ENCODE measurements around the gene PRKCA. TPM values are rescaled to one million over a fixed set of nuclear protein-coding genes. Genes with fewer than 3 reads are reported as not detected.

The PRKCA gene
- total RNA-seq, 1 donor from 2014 or later, result 5.4 TPM

GRCh38 chr17:66537502-66537901 is 235.1 kb downstream of the PRKCA start:
- ATAC-seq (ENCODE audit: poor library complexity) (no peak), DNase-seq (no peak)
- intact Hi-C loops (cut with DNase I), result no loop called here

GRCh38 chr17:66538776-66539175 is 236.4 kb downstream of the PRKCA start:
- ATAC-seq (ENCODE audit: poor library complexity), result no peak
- no peak for DNase-seq
- intact Hi-C loops (cut with DNase I), result no loop called here

GRCh38 chr17:66540131-66540781 is 237.8 kb downstream of the PRKCA start:
- intact Hi-C loops (cut with DNase I), result no loop called here
- peak; percentile 58 for DNase-seq
- ATAC-seq (ENCODE audit: poor library complexity), result peak; percentile 81

GRCh38 chr17:66541461-66542128 is 239.2 kb downstream of the PRKCA start:
- no peak for DNase-seq

GRCh38 chr17:66542129-66542966 is 239.9 kb downstream of the PRKCA start:
- ATAC-seq (ENCODE audit: poor library complexity), result no peak
- DNase-seq, result no peak
- intact Hi-C loops (cut with DNase I), result no loop called here

More at GRCh38 chr17:66541461-66542128, 239.2 kb downstream of the PRKCA start:
- intact Hi-C loops (cut with DNase I), result no loop called here
- ATAC-seq (ENCODE audit: poor library complexity), result peak; percentile 47

GRCh38 chr17:66542967-66543520 is 240.6 kb downstream of the PRKCA start:
- no peak for DNase-seq
- intact Hi-C loops (cut with DNase I), result no loop called here
- ATAC-seq (ENCODE audit: poor library complexity), result no peak

GRCh38 chr17:66543526-66543925 is 241.1 kb downstream of the PRKCA start:
- intact Hi-C loops (cut with DNase I), result no loop called here
- DNase-seq, result no peak

GRCh38 chr17:66545918-66546317 is 243.5 kb downstream of the PRKCA start:
- DNase-seq (no peak), ATAC-seq (ENCODE audit: poor library complexity) (no peak)
- intact Hi-C loops (cut with DNase I), result no loop called here

More at GRCh38 chr17:66543526-66543925, 241.1 kb downstream of the PRKCA start:
- ATAC-seq (ENCODE audit: poor library complexity), result no peak

- DNase-seq, result no peak
- intact Hi-C loops (cut with DNase I), result no loop called here
These were observed 244.9 kb downstream of the PRKCA start for GRCh38 chr17:66547151-66547865.

GRCh38 chr17:66548158-66548557 is 245.7 kb downstream of the PRKCA start:
- DNase-seq (no peak), ATAC-seq (ENCODE audit: poor library complexity) (no peak)
- intact Hi-C loops (cut with DNase I), result no loop called here

More at GRCh38 chr17:66547151-66547865, 244.9 kb downstream of the PRKCA start:
- ATAC-seq (ENCODE audit: poor library complexity), result no peak

- ATAC-seq (ENCODE audit: poor library complexity) (no peak), DNase-seq (no peak)
- intact Hi-C loops (cut with DNase I), result no loop called here
These were observed 246.4 kb downstream of the PRKCA start for GRCh38 chr17:66548659-66549310.

- no peak for DNase-seq
- ATAC-seq (ENCODE audit: poor library complexity), result no peak
- intact Hi-C loops (cut with DNase I), result no loop called here
These were observed 246.9 kb downstream of the PRKCA start for GRCh38 chr17:66549311-66549704.

- intact Hi-C loops (cut with DNase I), result no loop called here
- ATAC-seq (ENCODE audit: poor library complexity) (no peak), DNase-seq (no peak)
These were observed 247.4 kb downstream of the PRKCA start for GRCh38 chr17:66549731-66550207.

GRCh38 chr17:66551839-66552238 is 249.4 kb downstream of the PRKCA start:
- DNase-seq (no peak), ATAC-seq (ENCODE audit: poor library complexity) (no peak)
- intact Hi-C loops (cut with DNase I), result no loop called here

- DNase-seq (no peak), ATAC-seq (ENCODE audit: poor library complexity) (no peak)
- intact Hi-C loops (cut with DNase I), result no loop called here
These were observed 250.0 kb downstream of the PRKCA start for GRCh38 chr17:66552371-66552770.

- DNase-seq, result no peak
- intact Hi-C loops (cut with DNase I), result no loop called here
- no peak for ATAC-seq (ENCODE audit: poor library complexity)
These were observed 253.2 kb downstream of the PRKCA start for GRCh38 chr17:66555605-66556004.

GRCh38 chr17:66557200-66557599 is 254.8 kb downstream of the PRKCA start:
- no peak for ATAC-seq (ENCODE audit: poor library complexity)
- DNase-seq, result no peak
- intact Hi-C loops (cut with DNase I), result no loop called here

GRCh38 chr17:66557886-66558285 is 255.5 kb downstream of the PRKCA start:
- no peak for ATAC-seq (ENCODE audit: poor library complexity)
- DNase-seq, result no peak
- intact Hi-C loops (cut with DNase I), result no loop called here
